GM21619 (cell line): ENCODE results near the gene TSSK2.

Experiments
- ATAC-seq: cut with Tn5 transposase; IDR thresholded peaks from one replicate; pipeline ENCODE4 v1.9.1; 2021; ENCODE audit not compliant: unreplicated experiment

The TSSK2 gene

GRCh38 chr22:19167106-19167869, 36.2 kb downstream of the TSSK2 start:
- ATAC-seq = no peak

GRCh38 chr22:19168088-19168890, 37.2 kb downstream of the TSSK2 start:
- ATAC-seq = no peak

GRCh38 chr22:19169002-19169946, 38.2 kb downstream of the TSSK2 start:
- ATAC-seq = no peak

- ATAC-seq = no peak
Observed at GRCh38 chr22:19169947-19170318, 38.8 kb downstream of the TSSK2 start.

GRCh38 chr22:19172213-19173046, 41.3 kb downstream of the TSSK2 start:
- no peak for ATAC-seq

- ATAC-seq = no peak
Observed at GRCh38 chr22:19173047-19174035, 42.2 kb downstream of the TSSK2 start.

GRCh38 chr22:19174106-19175025, 43.3 kb downstream of the TSSK2 start:
- ATAC-seq = no peak

- ATAC-seq = no peak
Observed at GRCh38 chr22:19175026-19175601, 44.0 kb downstream of the TSSK2 start.

- ATAC-seq = no peak
Observed at GRCh38 chr22:19175602-19176174, 44.6 kb downstream of the TSSK2 start.

GRCh38 chr22:19176175-19176643, 45.1 kb downstream of the TSSK2 start:
- no peak for ATAC-seq

- ATAC-seq = no peak
Observed at GRCh38 chr22:19176732-19177131, 45.6 kb downstream of the TSSK2 start.

- ATAC-seq = no peak
Observed at GRCh38 chr22:19177164-19178064, 46.3 kb downstream of the TSSK2 start.

- ATAC-seq = peak; percentile 31
Observed at GRCh38 chr22:19178065-19178656, 47.1 kb downstream of the TSSK2 start.

GRCh38 chr22:19178657-19179496, 47.8 kb downstream of the TSSK2 start, which contains the start of gene SLC25A1:
Gene SLC25A1, minus strand, starts transcription at chr22:19178736. Its CDS starts 63 bp downstream, at chr22:19178673.
- ATAC-seq = peak; percentile 60
